ENCODE results near the gene IL1RAPL2. TPM values are rescaled to one million over a fixed set of nuclear protein-coding genes. Genes with fewer than 3 reads are reported as not detected.

Gene IL1RAPL2
- total RNA-seq, 2 donors from 2014 or later = not detected

DNA sequence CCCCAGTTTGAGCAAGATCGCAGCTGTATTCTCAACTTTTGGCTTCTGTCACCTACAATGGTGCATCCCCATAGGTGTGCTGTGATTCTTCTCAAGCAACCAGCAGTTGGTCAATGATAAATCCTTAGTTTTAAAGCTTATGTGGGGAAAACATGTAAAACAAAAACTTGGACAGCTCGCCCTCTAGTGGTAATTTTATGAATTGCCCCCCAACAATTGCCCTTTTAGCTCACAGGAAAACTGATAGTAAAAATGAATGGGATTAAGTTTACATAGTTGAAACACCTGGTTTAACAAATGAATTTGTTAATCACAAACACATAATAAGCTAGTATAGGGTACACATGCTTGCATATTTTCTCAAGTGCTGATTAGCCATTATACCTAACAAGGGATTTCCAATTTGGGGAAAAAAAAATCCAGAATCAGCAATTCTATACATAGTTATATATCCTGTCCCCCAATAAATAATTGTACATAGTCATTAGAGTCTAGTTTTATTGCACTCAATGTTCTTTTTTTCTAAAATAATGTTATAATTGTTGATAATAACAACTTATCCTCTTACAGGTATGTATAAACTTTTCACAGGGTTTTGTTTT, 624.4 kb downstream of the IL1RAPL2 start:
- no peaks in the 10 kb centered on the region for H3K9me3 ChIP-seq
- no peak overlapping the region for H3K27ac ChIP-seq
- no peaks in the 10 kb centered on the region for H3K36me3 ChIP-seq
- H3K4me3 ChIP-seq = no peak overlapping the region
- no peak for DNase-seq (ENCODE audit: low spot score)
- no peaks in the 10 kb centered on the region for H3K27me3 ChIP-seq
- TF ChIP-seq, protein P1, sequence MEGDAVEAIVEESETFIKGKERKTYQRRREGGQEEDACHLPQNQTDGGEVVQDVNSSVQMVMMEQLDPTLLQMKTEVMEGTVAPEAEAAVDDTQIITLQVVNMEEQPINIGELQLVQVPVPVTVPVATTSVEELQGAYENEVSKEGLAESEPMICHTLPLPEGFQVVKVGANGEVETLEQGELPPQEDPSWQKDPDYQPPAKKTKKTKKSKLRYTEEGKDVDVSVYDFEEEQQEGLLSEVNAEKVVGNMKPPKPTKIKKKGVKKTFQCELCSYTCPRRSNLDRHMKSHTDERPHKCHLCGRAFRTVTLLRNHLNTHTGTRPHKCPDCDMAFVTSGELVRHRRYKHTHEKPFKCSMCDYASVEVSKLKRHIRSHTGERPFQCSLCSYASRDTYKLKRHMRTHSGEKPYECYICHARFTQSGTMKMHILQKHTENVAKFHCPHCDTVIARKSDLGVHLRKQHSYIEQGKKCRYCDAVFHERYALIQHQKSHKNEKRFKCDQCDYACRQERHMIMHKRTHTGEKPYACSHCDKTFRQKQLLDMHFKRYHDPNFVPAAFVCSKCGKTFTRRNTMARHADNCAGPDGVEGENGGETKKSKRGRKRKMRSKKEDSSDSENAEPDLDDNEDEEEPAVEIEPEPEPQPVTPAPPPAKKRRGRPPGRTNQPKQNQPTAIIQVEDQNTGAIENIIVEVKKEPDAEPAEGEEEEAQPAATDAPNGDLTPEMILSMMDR (IDR thresholded peaks at IDR 0.05) = peak; percentile 74 to 91
- H3K4me1 ChIP-seq = no peaks in the 10 kb centered on the region

GRCh38 chrX:105191878-105192277, 625.9 kb downstream of the IL1RAPL2 start:
- no peaks in the 10 kb centered on the region for H3K27me3 ChIP-seq
- H3K27ac ChIP-seq = no peak overlapping the region
- no peaks in the 10 kb centered on the region for H3K36me3 ChIP-seq
- H3K4me3 ChIP-seq = no peak overlapping the region
- DNase-seq (ENCODE audit: low spot score) = no peak
- TF ChIP-seq, protein P1 (IDR thresholded peaks at IDR 0.05) = peak in 1 of 2 donors; percentile 48
- no peaks in the 10 kb centered on the region for H3K4me1 ChIP-seq
- H3K9me3 ChIP-seq = no peaks in the 10 kb centered on the region

DNA sequence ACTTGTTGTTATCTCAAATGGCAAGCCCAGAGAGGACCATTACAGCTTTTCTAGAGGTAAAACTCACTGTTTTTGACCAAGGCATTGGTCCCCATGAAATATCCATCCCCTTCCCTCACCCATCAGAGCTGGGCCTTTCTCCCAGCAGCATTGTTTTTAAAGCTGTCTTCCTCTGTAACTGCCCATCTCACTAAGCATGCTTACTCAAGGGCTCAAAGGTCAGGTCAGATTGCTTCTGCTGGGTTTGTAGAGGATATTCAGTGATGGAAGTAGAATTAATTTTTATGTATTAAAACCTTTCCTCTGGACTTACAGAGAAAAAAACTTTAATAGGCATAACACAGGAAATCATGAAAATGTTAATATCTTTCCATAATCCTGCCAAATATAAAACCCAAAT, 643.4 kb downstream of the IL1RAPL2 start:
- no peak for DNase-seq (ENCODE audit: low spot score)
- H3K4me3 ChIP-seq = no peak overlapping the region
- H3K27ac ChIP-seq = no peak overlapping the region
- H3K9me3 ChIP-seq = no peaks in the 10 kb centered on the region
- TF ChIP-seq, protein P1 (IDR thresholded peaks at IDR 0.05) = no peak
- H3K27me3 ChIP-seq = no peaks in the 10 kb centered on the region
- no peaks in the 10 kb centered on the region for H3K36me3 ChIP-seq
- H3K4me1 ChIP-seq = no peaks in the 10 kb centered on the region

DNA sequence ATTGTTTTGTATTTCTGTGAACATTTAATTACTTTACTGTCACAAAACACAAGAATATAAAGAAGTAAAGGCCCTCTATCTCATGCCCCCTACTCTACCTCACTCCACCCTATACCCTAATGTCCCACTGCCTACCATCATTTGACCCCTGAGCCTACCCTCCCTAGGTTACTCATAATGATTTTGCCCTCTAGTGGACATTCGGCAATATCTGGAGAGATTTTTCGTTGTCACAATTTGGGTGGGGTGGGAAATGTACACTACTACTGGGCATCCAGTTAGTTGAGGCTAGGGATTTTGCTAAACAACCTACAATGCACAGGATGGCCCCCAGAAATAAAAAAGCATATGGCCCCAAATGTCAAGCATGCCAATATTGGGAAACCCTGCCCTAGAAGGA, 644.3 kb downstream of the IL1RAPL2 start:
- H3K27me3 ChIP-seq = no peaks in the 10 kb centered on the region
- H3K4me3 ChIP-seq = no peak overlapping the region
- no peak for DNase-seq (ENCODE audit: low spot score)
- no peak overlapping the region for H3K27ac ChIP-seq
- H3K4me1 ChIP-seq = no peaks in the 10 kb centered on the region
- H3K9me3 ChIP-seq = no peaks in the 10 kb centered on the region
- H3K36me3 ChIP-seq = no peaks in the 10 kb centered on the region
- TF ChIP-seq, protein P1 (IDR thresholded peaks at IDR 0.05) = peak in 1 of 2 donors; percentile 27

GRCh38 chrX:105211066-105211575, 645.1 kb downstream of the IL1RAPL2 start:
- H3K27ac ChIP-seq = no peak overlapping the region
- no peak overlapping the region for H3K4me3 ChIP-seq
- H3K36me3 ChIP-seq = no peaks in the 10 kb centered on the region
- DNase-seq (ENCODE audit: low spot score) = no peak
- H3K27me3 ChIP-seq = no peaks in the 10 kb centered on the region
- TF ChIP-seq, protein P1 (IDR thresholded peaks at IDR 0.05) = no peak
- H3K9me3 ChIP-seq = no peaks in the 10 kb centered on the region
- H3K4me1 ChIP-seq = no peaks in the 10 kb centered on the region

Measured in right atrium auricular region (tissue), 2 donors.